Natural killer cell (primary cell): ENCODE data around the gene PPP1CB. TPM values are rescaled to one million over a fixed set of nuclear protein-coding genes. Genes with fewer than 3 reads are reported as not detected.

Experiments
- ATAC-seq, 3 donors: fragments of 150-1000 bp in 2 of 3; fragments of 200-7000 bp in 1 of 3; cut with Tn5 transposase; 1 replicate in 1 of 3; 2 replicates in 2 of 3; pipeline ENCODE4 v1.10.0; 2021; ENCODE audit warnings: mild to moderate bottlenecking in 2 of 3, moderate library complexity in 2 of 3
- DNase-seq, 2 donors: peaks; one replicate each; pipeline versions ENCODE4 v3.0.0 to v3.0.0-alpha.2; 2013 to 2021; ENCODE audit warnings: mixed read lengths in 1 of 2
- H3K27ac ChIP-seq: one replicate; pipeline ENCODE4 v1.5.1; 2013; ENCODE audit warnings: mild to moderate bottlenecking, low read length
- H3K27me3 ChIP-seq: one replicate; pipeline ENCODE4 v1.6.1; 2013; ENCODE audit warnings: low read length; ENCODE audit not compliant: control insufficient read depth, insufficient read depth
- H3K36me3 ChIP-seq: one replicate; pipeline ENCODE4 v1.6.1; 2013; ENCODE audit warnings: low read length; ENCODE audit not compliant: control insufficient read depth, insufficient read depth
- H3K4me1 ChIP-seq: one replicate; pipeline ENCODE4 v1.6.1; 2013; ENCODE audit warnings: low read length; ENCODE audit not compliant: control insufficient read depth, insufficient read depth
- H3K4me3 ChIP-seq: one replicate; pipeline ENCODE4 v1.5.1; 2013; ENCODE audit warnings: low read length
- H3K9me3 ChIP-seq: one replicate; pipeline ENCODE4 v1.6.1; 2013; ENCODE audit warnings: low read length; ENCODE audit not compliant: control insufficient read depth, insufficient read depth
- H3K27ac Mint-ChIP-seq, 2 donors: one replicate each; pipeline ENCODE4 v1.8.0; 2022; ENCODE audit warnings: mild to moderate bottlenecking in 2 of 2, mixed read lengths in 2 of 2, moderate library complexity in 1 of 2
- H3K27me3 Mint-ChIP-seq, 2 donors: one replicate each; pipeline ENCODE4 v1.8.0; 2022; ENCODE audit warnings: low read depth in 2 of 2, mixed read lengths in 2 of 2
- H3K36me3 Mint-ChIP-seq: one replicate; pipeline ENCODE4 v1.8.0; 2022; ENCODE audit warnings: mixed read lengths
- H3K4me1 Mint-ChIP-seq, 2 donors: one replicate each; pipeline ENCODE4 v1.8.0; 2022; ENCODE audit warnings: mixed read lengths in 2 of 2
- H3K4me3 Mint-ChIP-seq: one replicate; pipeline ENCODE4 v1.8.0; 2022; ENCODE audit warnings: mild to moderate bottlenecking, moderate library complexity, mixed read lengths
- H3K9me3 Mint-ChIP-seq, 2 donors: one replicate each; pipeline ENCODE4 v1.8.0; 2022; ENCODE audit warnings: mixed read lengths in 2 of 2
- CTCF ChIP-seq: fragments of 200-600 bp; IDR thresholded peaks from one replicate; pipeline ENCODE4 v1.8.0; 2022; ENCODE audit warnings: antibody characterized with exemption
- WGBS: methylation state at CpG from one replicate; pipeline ENCODE4 v1.1.7; 2013; ENCODE audit warnings: missing lambda C conversion rate; ENCODE audit not compliant: insufficient coverage; 5-methylcytosine and 5-hydroxymethylcytosine counted together
- intact Hi-C: fragments of 100-400 bp; cut with micrococcal nuclease; formaldehyde crosslinking; loops from one replicate; pipeline ENCODE4 v1.14.2; 2022
- total RNA-seq, 4 donors: library from RNA; stranded (reverse); fragments of 120-200 nt in 1 of 4; gene quantifications; one replicate each; pipeline versions ENCODE4 v1.2.3 to v1.2.4, GENCODE V29; 2013 to 2022

PPP1CB gene
- total RNA-seq = 100 to 1,000 TPM; 157 to 200 (median 181) TPM
- total RNA-seq (2013) = 117 TPM

GRCh38 chr2:28751252-28751955 lies at the start of gene PPP1CB:
TSS of gene PPP1CB (plus strand) at chr2:28751830. CDS start at chr2:28752125, 295 bp downstream.
- TF ChIP-seq CTCF = peak; percentile 9
- DNase-seq (peak; percentile 96 to 100), ATAC-seq (peak; percentile 84 to 93 (median 85))
- peaks cover 2% of the 10 kb centered on the region for H3K36me3 ChIP-seq
- H3K27me3 ChIP-seq = no peaks in the 10 kb centered on the region
- H3K9me3 Mint-ChIP-seq = no peaks in the 10 kb centered on the region
- H3K9me3 ChIP-seq = no peaks in the 10 kb centered on the region
- H3K4me1 Mint-ChIP-seq = peaks cover 44 to 45% of the 10 kb centered on the region in 2 donors
- no peaks in the 10 kb centered on the region for H3K36me3 Mint-ChIP-seq
- peaks cover 20% of the 10 kb centered on the region for H3K4me1 ChIP-seq
- under 1% methylated on average over 81 of the region's 81 CpGs for WGBS
- H3K4me3 ChIP-seq = peak within 1 kb of the TSS; percentile 92
- H3K27me3 Mint-ChIP-seq = no peaks in the 10 kb centered on the region
- H3K4me3 Mint-ChIP-seq = peak within 1 kb of the TSS; percentile 97
- intact Hi-C loops = loop anchor here (1.0 to 10.0 kb wide), 9 partner anchors 59 to 366 kb away; partner anchors contain the start of genes CLIP4, SPDYA and WDR43
- peak within 1 kb of the TSS; percentile 95 to 96 for H3K27ac Mint-ChIP-seq
- peak within 1 kb of the TSS; percentile 98 for H3K27ac ChIP-seq

DNA sequence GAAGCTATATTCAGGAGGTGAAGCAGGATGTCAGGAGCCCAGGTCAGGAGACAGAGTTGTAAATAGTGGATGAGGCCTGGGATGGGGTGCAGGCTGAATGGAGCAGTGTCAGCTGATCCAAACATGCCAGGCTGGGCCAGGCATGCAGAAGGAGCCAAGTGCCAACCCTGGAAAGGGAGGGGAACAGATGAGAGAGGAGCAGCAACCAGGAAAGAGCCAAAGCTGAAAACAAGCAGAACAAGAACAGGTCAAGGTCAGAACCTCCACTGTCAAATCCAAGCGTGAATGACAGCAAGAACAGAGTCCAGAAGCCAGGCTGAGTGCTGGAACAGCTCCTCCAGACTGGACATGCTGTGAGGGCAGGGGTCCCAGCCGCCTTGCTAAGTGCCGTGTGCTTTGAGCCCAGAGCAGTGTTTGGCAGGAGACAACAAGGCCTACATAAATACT lies 49.2 kb upstream of the PPP1CB start:
- Mint-ChIP-seq H3K27ac (no peak overlapping the region), H3K9me3 (peaks cover 4 to 6% of the 10 kb centered on the region in 2 donors), H3K4me1 (no peaks in the 10 kb centered on the region), H3K27me3 (no peaks in the 10 kb centered on the region), H3K4me3 (no peak overlapping the region), H3K36me3 (no peaks in the 10 kb centered on the region)
- Histone ChIP-seq H3K27ac (no peak overlapping the region), H3K4me1 (no peaks in the 10 kb centered on the region), H3K4me3 (no peak overlapping the region), H3K9me3 (peaks cover 12% of the 10 kb centered on the region), H3K27me3 (no peaks in the 10 kb centered on the region), H3K36me3 (no peaks in the 10 kb centered on the region)
- 93% methylated on average over 3 of the region's 3 CpGs for WGBS
- ATAC-seq (no peak), DNase-seq (no peak)
- intact Hi-C loops = no loop called here
- TF ChIP-seq CTCF = no peak

GRCh38 chr2:28702878-28703277 lies 48.8 kb upstream of the PPP1CB start:
- intact Hi-C loops = no loop called here
- H3K4me1 Mint-ChIP-seq = no peaks in the 10 kb centered on the region

More at GRCh38 chr2:28702878-28703277, 48.8 kb upstream of the PPP1CB start:
- H3K9me3 ChIP-seq = peaks cover 12% of the 10 kb centered on the region
- no peak for ATAC-seq
- Mint-ChIP-seq H3K36me3 (no peaks in the 10 kb centered on the region), H3K27me3 (no peaks in the 10 kb centered on the region), H3K27ac (no peak overlapping the region), H3K4me3 (no peak overlapping the region), H3K9me3 (peaks cover 4 to 6% of the 10 kb centered on the region in 2 donors)
- no peak for TF ChIP-seq CTCF
- H3K27ac ChIP-seq = no peak overlapping the region
- no peaks in the 10 kb centered on the region for H3K4me1 ChIP-seq
- no peaks in the 10 kb centered on the region for H3K27me3 ChIP-seq
- DNase-seq = no peak
- H3K4me3 ChIP-seq = no peak overlapping the region
- no peaks in the 10 kb centered on the region for H3K36me3 ChIP-seq
- WGBS = 85% methylated on average over 8 of the region's 8 CpGs
